HG02678 (cell line): ENCODE results near the gene CROCC2.

Source experiments
- ATAC-seq: cut with Tn5 transposase; IDR thresholded peaks from one replicate; pipeline ENCODE4 v1.9.1; 2021; ENCODE audit warnings: mild to moderate bottlenecking, moderate library complexity; ENCODE audit not compliant: unreplicated experiment

CROCC2 gene

DNA sequence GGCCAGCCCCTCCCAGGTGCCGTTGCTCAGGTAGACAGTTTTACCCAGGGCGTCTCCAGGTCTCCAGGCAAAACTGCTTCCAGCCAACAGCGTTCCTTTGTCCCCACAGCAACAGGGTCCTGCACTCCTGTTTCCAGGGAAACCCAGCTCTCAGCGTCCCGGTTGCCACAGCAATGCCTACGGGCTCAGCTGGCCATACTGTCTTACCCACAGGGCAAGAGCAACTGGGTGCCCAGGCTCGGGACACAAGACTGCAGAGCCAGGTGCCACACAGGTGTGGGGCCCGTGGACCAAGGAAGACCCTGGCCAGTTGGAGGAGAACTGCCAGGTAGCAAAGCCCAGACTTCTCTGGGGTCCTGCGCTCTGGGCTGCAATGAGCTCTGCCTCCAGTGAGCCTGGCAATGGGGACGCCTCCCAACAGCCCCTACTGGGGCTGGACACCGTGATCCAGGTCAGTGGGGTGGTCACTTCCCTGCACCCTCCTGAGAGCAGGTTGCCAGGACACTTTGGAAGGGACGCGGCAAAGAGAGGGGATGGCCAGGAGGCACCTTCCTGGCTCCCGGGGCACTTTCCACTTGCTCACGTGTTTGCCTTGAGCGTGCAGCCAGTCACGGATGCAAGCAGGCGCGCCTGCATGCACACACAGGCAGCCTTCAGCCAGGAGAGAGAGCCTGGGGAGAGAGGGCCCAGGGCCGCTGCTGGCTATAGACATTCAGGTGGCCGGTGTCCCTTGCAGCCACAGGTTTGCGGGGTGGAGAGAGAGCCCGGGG, at the start of gene CROCC2:
TSS of gene CROCC2 (plus strand) at position 196 of the 770 bp plus-strand sequence. CDS start at position 374, 178 bp downstream.
- ATAC-seq, result no peak

DNA sequence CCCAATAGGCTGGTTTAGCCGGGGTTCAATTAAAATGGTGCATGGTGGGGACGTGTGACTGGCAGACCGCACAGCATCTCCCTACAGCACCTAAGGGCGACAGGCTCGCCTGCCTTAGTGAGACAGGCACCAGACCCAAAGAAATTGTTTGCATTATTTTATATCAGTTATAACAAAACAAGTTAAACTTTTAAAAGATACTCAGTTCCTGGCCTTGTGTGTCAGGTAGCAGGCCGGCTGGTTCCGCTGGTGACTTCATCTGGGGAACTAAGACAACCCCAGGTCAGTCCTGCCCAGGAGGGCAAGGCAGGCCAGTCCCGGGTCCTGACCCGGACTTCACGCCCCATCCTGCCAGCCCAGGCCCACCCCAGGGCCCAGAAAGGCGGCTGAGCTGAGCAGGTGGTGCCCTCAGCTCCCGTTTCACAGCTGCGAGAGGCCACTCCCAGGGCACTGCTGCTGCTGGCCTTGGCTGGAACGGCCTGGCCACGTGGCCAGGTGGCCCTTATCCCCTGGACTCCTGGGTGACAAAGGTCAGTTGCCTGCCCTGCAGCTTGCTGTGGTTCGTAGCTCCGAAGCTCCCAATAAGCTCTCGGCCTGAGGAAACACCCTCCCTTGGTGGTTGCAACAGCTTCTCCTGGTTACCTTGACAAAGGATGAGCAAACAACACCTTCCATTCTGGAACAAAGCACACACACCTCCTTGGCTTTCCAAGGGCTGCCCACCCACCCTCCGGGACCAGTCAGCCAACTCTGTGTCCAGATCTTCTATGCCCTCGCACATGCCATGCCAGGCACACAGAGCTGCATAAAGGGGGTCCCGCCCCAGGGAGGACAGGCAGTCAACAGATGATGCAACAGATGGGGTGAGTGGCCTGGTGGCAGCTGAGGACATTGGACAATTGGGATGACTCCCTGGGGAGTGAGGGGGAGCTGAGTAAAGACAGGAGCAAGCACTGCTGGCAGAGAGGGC, 48.8 kb upstream of the CROCC2 start:
- no peak for ATAC-seq

DNA sequence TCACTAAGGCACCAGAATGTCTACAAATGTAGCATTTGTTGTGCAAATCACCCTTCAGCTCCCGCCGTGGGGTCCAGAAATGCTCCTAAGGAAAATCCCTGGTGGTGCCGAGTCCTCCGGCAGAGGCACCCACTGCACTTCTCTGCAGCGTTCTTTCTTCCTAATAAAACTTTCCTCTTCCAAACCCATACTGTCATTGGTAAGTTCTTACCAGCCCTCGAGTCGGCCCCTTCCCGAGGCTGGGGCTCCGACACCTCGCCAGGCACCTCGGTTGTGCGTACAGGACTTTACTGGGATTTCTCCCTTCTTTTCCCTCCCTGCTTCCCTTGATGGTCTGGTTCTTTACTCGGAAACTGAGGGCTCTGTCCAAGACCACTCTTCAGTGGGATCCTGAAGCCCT, 47.8 kb upstream of the CROCC2 start:
- no peak for ATAC-seq

DNA sequence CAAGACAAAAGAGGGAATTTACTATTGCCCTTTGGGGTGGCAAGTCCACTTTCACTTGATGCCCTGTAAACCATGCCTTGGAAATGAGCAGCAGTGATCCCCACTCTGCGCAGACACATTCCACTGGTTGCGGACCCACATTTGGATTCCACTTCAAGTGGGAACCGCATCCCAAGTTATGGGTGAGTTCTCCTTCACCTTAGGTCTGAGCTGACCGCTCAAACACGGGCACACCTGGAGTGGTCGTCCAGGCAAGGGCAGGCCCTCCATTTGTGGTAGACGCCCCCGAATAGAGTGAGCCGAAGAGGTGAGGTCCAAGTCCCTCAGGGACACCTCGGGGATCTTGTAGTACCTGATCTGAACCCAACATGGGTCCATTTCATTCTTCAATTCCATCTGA, 47.3 kb upstream of the CROCC2 start:
- no peak for ATAC-seq

DNA sequence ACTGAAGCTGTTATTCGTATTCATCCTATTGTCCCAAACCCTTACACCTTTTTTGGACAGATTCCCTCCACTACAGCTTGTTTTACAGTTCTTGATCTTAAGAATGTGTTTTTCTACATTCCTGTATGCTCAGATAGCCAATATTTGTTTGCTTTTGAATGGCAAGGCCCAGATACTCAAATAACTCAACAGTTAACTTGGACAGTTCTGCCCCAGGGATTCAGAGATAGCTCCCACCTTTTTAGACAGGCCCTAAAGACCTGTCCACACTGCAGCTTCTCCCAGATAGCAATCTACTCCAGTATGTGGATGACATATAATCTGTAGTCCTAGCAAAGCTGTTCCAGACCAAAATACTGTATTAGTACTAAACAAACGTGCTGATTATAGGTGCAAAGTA, 44.6 kb upstream of the CROCC2 start:
- no peak for ATAC-seq

DNA sequence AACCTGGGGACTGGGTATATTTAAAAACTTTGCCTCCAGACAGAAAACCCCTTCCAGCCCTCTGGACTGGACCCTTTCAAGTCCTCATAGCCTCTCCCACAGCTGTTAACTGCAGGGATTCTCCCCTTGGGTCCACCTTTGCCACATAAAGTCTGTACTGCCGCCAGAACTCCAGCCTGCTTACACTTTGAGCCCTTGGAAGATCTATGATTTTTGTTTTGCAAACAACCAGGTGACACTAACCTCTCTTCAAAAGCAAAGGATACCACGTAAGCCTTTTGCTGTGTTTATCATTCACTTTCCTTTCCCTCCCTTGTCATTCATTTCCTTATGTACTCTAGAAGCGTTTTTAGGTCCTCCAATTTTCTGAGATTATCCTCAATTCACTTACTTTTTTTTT, 41.7 kb upstream of the CROCC2 start:
- no peak for ATAC-seq

DNA sequence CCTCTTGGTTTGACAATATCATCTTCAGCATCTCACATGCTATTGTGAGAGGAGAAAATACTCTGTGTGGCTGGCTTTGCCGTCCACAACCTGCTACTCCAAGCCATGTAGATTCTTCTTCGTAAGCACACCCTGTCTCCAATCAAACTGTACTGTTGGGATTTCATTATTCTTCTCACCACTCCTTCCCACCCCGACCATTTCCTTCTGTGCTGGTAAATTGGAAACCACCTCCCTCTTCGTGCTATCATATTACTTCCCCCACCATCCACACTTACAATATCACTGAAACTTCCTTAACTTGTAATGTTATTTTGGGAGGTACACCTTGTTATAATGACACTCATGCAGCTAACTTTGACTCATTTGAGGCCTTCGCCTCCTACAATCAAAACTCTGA, 40.7 kb upstream of the CROCC2 start:
- no peak for ATAC-seq

DNA sequence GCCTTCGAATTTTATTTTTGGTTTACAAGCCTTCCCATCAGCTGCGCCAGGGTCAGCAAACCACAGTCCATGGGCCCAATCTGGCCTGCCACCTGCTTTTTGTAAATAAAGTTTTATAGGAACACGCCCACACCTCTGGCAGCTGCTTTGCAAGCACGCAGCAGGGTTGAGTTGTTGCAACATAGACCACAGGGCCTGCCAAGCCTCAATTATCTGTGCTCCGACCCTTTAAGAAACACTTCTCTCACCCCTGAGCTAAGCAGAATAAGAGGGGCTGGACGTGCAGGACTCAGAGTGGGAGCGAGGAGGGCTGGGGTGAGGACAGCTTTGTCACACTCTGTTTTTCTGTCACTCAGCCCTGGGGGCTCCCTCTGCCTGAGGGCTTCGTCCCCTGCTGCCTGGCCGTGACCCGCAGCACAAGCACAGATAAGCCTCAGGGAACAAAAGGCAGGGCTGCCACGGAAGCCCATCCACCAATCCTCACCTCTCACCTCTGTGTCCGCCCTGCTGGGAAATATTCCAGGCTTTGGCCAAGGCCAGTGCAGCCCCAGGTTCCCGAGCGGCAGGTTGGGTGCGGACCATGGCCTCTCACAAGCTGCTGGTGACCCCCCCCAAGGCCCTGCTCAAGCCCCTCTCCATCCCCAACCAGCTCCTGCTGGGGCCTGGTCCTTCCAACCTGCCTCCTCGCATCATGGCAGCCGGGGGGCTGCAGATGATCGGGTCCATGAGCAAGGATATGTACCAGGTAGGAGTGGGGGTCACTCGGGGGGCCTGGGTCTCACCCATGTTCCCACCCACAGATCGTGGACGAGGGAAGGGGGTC, 37.6 kb upstream of the CROCC2 start, which contains the start of gene AGXT:
TSS of gene AGXT (plus strand) at position 539 of the 823 bp plus-strand sequence. CDS start at position 581, 42 bp downstream.
- no peak for ATAC-seq

DNA sequence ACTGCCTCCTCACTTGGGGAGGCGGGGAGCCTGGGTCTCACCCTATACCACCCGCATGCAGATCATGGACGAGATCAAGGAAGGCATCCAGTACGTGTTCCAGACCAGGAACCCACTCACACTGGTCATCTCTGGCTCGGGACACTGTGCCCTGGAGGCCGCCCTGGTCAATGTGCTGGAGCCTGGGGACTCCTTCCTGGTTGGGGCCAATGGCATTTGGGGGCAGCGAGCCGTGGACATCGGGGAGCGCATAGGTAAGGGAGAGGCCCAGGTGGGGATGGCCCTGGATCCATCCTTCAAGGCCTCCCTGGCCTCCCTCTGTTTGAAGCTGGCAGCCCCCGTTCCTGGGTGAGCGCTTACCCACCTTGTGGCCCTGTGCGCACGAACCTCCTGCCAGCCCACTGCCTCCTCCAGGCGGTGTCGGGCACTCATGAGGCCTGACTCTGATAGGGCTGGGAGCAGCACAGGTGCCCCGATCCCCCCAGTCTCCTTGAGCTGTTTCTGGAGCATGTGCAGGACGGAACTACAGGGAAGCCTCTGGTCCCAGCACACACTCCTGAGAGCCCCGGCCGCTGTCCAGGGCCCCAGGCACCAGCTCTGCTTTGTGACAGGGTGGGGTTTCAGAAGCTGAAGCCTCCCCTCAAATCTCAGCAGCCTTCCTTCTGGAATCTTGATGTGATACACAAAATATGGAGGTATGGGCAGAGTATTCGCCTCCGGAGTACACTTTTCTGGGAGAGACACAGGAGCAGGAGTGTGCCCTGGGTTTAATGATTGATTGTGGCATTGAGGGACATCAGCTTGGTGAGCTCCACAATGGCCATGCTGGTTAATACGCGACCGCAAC, 36.8 kb upstream of the CROCC2 start:
- no peak for ATAC-seq

DNA sequence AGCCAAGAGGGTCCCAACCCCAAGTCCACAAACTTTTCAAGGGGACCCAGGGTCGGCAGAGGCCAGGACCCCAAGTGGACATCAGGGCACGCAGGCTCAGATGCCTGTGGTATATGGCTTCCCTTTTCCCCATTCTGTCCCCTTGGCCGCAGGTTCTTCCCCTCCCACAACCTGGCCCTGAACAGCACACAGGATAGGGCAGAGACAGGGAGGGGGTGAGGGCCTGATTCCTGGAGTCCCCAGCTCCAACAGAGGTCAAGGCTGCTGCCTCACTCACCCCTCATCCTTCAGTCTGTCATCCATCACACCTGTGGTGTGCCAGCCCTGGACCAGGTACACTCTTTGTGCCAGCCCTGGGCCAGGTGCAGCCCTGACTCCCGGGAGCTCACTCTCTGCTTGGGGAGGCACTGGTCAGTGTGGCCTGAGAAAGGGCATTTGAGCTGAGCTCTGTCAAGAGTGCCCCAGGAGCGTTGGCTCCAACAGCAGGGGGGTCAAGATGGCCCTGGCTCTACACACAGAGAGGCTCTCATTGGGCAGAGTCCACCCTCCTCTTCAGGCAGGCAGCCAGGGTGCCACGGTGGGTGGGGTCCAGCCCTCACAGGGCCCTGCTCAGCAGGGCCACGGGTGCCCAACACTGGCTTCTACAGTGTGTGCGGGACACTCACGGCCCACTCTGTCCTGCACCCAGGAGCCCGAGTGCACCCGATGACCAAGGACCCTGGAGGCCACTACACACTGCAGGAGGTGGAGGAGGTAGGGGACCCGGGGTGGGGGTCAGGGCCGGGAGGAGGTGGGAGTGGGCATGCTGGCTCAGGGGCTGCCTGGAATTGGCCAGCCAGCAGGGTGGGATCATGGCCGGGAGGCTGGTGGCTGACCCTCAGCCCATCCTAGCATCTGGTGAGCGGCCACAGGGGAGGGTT, 35.9 kb upstream of the CROCC2 start:
- ATAC-seq, result no peak

DNA sequence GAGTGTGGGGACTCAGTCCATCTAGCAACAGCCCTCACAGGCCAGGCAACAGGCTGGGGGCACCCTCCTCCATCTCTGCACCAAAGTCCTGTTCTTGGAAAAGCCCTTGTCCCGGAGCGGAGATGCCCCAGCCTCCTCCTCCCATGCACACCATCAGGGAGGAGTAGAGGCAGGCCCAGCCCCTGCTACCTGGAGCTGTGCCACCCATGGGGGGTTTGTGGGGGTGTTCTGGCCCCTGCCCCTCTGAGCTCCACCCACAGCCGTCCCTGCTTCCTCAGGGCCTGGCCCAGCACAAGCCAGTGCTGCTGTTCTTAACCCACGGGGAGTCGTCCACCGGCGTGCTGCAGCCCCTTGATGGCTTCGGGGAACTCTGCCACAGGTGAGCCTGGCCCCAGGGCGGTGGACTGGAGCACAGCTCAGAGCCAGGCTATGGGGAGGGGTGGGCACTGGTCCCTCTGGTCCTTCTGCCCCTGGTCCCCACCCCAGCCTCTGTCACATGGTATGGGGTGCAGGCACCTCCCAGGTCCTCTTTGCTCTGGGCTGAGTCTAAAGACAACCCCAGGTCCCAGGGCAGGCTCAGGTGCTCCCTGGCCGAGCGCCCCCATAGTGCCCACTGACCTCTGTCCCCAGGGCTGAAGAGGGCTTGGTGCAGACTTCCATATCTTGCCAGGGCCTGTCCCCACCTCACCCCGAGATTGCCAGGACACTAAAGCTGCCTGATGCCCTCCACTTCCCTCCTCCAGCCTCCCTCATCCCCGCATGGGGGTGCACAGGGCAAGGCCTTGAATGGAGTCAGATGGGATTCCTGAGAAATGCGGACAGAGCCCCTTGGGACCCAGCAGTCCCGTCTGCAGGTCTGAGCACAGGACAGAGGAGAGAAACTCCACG, 34.8 kb upstream of the CROCC2 start:
- ATAC-seq, result no peak

DNA sequence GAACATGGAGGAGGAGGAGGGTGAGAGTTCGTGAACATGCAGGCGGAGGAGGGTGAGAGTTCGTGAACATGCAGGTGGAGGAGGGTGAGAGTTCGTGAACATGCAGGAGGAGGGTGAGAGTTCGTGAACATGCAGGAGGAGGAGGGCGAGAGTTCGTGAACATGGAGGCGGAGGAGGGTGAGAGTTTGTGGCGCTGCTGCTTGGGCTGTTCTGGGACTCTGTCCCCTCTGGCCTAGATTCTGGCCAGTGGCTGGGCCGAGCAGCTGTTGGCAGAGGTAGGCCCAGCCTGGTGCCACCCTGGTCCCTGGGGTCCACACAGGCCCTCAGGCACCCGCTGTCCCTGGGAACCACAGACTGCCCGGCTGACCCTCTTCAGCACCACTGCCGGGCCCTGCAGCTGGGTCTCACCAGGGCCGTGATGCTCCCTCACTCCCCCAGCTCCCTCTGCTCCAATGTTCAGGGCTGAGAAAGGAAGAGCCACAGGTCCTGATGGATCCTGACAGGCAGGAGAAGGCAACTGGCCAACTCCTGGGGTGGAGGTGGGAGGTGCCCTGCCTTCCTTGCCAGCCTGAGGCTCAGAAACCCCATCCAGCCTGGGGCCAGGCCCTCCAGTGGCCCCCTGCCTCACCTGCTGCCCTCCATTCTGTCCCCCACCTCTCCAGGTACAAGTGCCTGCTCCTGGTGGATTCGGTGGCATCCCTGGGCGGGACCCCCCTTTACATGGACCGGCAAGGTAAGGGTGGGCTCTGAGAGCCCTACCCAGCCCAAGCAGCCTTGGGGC, 33.6 kb upstream of the CROCC2 start:
- ATAC-seq, result no peak

DNA sequence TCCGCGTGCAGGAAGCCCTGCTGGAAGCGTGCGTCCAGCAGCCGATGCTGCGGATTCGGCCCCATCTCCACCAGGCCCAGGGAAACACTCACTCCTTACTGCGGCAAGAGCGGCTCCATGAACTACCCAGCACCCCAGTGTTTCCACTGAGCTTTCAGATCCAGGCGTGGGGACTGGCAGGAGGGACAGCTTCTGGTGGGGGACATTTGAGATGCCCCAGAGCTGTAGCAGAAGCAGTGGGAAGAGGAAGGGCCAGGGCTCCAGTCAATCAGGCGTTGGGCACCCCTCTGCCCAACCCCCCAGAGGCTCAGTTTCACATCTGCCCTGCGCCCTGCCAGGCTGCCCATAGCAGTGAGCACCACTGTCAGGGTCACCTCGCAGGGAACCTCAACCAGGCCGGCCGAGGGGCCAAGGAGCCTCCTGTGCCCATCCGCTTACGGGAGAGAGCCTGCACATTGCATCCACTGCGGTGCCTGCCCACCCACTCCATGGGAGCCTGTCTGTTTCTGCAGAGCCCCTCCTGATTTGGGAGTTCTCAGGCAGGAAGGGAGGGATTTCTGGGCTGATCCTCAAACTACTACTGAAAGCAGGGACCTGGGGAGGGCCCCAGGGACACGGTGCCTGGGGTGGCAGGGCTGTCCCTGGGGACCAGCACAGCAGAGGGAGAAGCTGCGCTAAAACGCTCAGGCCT, 32.9 kb upstream of the CROCC2 start:
- ATAC-seq, result no peak

DNA sequence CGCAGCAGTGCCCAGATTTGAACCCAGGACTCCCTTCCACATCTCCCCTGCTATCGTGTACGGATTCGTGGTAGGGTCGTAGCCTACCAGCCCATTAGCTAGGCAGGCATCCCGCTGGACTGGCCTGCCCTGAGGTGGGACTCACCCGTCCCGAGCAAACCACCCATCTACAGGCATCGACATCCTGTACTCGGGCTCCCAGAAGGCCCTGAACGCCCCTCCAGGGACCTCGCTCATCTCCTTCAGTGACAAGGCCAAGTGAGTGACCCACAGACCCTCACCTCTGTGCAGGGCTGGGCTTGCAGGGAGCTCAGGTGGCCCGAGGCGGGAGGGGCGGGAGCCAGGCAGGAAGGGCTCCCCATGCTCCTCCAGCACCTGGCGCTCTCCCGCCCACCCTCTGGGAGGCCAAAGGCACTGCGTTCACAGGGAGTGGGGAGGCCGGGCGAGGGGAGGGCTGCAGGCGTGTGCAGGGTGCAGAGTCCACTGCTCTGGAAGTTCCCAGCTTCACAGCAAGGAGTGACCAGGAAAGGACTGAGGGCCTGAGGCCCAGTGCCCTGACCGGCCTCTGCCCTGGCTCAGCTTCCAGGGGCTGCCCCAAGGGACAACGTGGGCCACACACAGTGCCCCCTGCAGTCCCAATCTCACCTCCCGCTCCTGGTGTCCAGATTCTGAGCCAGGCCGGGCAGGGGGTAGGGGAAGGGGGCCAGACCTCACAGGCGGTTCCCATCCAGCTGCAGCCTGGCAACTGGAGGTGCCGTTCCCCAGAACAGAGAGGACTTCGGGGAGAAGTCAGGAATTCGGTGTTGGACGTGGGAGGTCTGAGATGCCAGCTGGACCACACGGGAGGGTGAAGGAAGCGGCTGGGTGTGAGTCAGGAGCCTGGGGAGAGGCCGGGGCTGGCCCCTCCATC, 32.1 kb upstream of the CROCC2 start:
- no peak for ATAC-seq

DNA sequence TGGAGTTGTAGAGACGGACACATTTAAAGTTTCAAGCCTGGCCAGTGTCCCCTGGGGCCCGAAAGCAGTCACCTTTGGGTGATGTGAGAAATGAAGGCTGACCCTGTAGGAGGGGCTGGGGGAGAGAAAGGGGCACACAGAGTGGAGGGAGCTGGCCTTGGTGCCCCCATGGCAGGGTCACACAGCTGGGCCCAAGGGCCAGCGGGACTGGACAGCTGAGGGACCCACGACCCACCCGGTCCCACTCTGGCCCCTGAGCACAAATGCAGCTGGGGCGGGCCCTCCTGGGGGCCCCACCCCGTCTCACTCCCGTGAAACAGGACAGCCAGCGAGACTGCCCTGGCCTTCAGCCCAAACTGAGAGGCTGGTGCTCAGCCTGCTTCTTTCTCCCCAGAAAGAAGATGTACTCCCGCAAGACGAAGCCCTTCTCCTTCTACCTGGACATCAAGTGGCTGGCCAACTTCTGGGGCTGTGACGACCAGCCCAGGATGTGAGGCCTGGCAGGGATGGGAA, 31.4 kb upstream of the CROCC2 start:
- no peak for ATAC-seq
